Activated CD8-positive, alpha-beta memory T cell treated with anti-CD3 and anti-CD28 coated beads, Interleukin-2, amount 10 ng/mL, durations not matched to agents 7 days and 5 days (primary cell): ENCODE results near the gene IGDCC3. TPM values are rescaled to one million over a fixed set of nuclear protein-coding genes. Genes with fewer than 3 reads are reported as not detected.
A peak's percentile ranks its signal among the peaks of the same experiment; 100 is the strongest.

Experiments used
- ATAC-seq: fragments of 150-1000 bp; cut with Tn5 transposase; one replicate; pipeline ENCODE4 v1.10.0; 2021; ENCODE audit warnings: moderate library complexity
- CTCF ChIA-PET: fragments of 350-600 bp; sonication (Branson Sonifier 250); formaldehyde crosslinking; loops from one replicate; lab custom pipeline; 2021; ENCODE audit warnings: antibody characterized with exemption; lab: Charles Lee
- DNase-seq: peaks from one replicate; pipeline ENCODE4 v3.0.0-alpha.2; 2020
- H3K27ac Mint-ChIP-seq: one replicate; pipeline ENCODE4 v1.8.0; 2021; ENCODE audit warnings: mild to moderate bottlenecking, mixed read lengths
- H3K27me3 Mint-ChIP-seq: one replicate; pipeline ENCODE4 v1.8.0; 2021; ENCODE audit warnings: mixed read lengths
- H3K36me3 Mint-ChIP-seq: one replicate; pipeline ENCODE4 v1.8.0; 2021; ENCODE audit warnings: mild to moderate bottlenecking, mixed read lengths
- H3K4me1 Mint-ChIP-seq: one replicate; pipeline ENCODE4 v1.8.0; 2021; ENCODE audit warnings: mixed read lengths
- H3K4me3 Mint-ChIP-seq: one replicate; pipeline ENCODE4 v1.8.0; 2021; ENCODE audit warnings: mild to moderate bottlenecking, moderate library complexity, mixed read lengths
- H3K9me3 Mint-ChIP-seq: one replicate; pipeline ENCODE4 v1.8.0; 2022; ENCODE audit warnings: low read depth, mixed read lengths
- total RNA-seq, 2 experiments: library from RNA; stranded (reverse); gene quantifications; one replicate each; pipeline ENCODE4 v1.2.3, GENCODE V29; 2021

Gene IGDCC3
- total RNA-seq, 2 experiments from 2014 or later, result not detected

DNA sequence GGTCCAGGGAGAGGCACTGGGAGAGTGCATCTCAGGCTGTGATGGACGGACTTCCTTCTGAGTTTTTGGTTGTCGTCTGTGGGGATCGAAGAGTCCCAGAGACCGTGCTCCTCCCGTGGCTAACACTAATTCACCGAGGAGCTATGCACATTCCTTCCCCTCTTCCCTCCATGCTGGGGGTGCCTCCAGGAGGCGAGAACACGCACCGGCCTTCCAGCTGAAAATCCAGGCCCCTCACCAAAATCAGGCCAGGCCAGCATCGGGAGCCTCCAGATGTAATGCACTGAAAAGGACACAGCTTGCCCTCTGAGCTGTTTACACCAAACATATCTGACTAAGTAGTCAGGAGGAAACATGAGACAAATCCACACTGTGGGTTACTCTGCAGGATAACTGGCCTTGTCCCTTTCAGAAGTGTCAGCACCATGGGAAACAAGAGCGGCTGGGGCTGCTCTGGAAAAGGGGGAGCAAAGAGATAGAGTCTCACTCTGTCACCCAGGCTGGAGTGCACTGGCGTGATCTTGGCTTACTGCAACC, 67.9 kb downstream of the IGDCC3 start:
- Mint-ChIP-seq H3K9me3 (no peaks in the 10 kb centered on the region), H3K4me1 (peaks cover 14% of the 10 kb centered on the region), H3K27ac (no peak overlapping the region), H3K4me3 (no peak overlapping the region), H3K36me3 (no peaks in the 10 kb centered on the region), H3K27me3 (peaks cover 9% of the 10 kb centered on the region)
- ATAC-seq (no peak), DNase-seq (no peak)
- CTCF ChIA-PET, result interaction anchor here (1.6 to 1.9 kb wide), 2 partner anchors 10 to 75 kb away, joined by 5 to 11 read pairs; no protein-coding TSS in a partner anchor

DNA sequence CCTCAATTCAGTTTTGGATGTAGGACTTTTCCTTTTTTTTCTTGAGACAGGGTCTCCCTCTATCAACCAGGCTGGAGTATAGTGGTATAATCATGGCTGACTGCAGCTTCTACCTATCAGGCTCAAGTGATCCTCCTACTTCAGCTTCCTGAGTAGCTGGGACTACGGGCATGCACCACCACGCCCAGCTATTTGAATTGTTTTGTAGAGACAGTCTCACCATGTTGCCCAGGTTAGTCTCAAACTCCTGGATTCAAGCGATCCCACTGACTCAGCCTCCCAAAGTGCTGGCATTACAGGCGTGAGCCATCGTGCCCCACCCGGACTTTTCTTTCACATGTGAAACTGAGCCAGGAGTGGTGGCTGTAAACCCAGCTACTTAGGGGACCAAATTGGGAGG, 69.8 kb downstream of the IGDCC3 start:
- no peak for DNase-seq
- H3K9me3 Mint-ChIP-seq, result no peaks in the 10 kb centered on the region
- CTCF ChIA-PET, result interaction anchor here (0.7 to 0.9 kb wide), 2 partner anchors 11 to 77 kb away, joined by 3 read pairs; no protein-coding TSS in a partner anchor
- ATAC-seq, result no peak
- H3K36me3 Mint-ChIP-seq, result no peaks in the 10 kb centered on the region
- no peak overlapping the region for H3K4me3 Mint-ChIP-seq
- no peak overlapping the region for H3K27ac Mint-ChIP-seq
- H3K4me1 Mint-ChIP-seq, result peaks cover 25% of the 10 kb centered on the region
- H3K27me3 Mint-ChIP-seq, result peaks cover 9% of the 10 kb centered on the region

DNA sequence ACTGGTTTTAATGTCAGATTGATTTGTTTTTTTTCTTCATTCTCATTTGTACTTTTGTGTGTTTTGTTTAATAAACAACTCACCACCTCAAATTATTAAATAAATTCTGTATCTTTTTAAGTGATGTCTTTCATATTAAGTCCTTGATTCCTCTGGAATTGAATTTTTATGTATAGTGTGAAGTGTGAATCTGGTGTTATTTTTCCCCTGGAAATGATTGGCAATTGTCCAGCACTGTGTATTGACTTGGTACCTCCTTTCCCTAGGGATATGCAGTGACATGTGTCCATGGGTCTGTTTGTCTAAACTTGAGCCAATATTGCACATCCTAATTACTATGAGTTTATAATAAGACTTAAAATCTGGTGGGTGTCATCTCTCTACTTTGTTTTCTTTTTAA, 71.3 kb downstream of the IGDCC3 start:
- Mint-ChIP-seq H3K27ac (peak overlapping the region; percentile 56), H3K4me1 (peaks cover 28% of the 10 kb centered on the region), H3K9me3 (no peaks in the 10 kb centered on the region), H3K36me3 (no peaks in the 10 kb centered on the region), H3K27me3 (peaks cover 6% of the 10 kb centered on the region), H3K4me3 (no peak overlapping the region)
- ATAC-seq (no peak), DNase-seq (no peak)
- CTCF ChIA-PET, result interaction anchor here (0.7 to 2.3 kb wide), 5 partner anchors 9 to 158 kb away, joined by 3 to 11 read pairs (median 3); no protein-coding TSS in a partner anchor

DNA sequence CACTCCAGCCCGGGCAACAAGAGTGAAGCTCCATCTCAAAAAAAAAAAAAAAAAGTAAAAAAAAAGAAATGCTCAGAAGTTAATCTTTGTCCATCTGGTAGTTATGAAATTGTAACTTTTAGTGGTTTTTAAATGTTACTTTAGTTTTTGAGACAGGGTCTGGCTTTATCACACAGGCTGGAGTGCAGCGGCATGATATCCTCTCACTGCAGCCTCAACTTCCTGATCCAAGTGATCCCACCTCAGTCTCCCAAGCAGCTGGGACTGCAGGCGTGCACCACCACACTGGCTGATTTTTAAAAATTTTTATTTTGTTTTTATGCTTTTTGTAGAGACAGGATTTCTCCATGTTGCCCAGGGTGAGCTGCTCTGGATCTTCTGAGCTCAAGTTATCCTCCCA, 72.0 kb downstream of the IGDCC3 start:
- DNase-seq, result no peak
- no peak overlapping the region for H3K4me3 Mint-ChIP-seq

DNA sequence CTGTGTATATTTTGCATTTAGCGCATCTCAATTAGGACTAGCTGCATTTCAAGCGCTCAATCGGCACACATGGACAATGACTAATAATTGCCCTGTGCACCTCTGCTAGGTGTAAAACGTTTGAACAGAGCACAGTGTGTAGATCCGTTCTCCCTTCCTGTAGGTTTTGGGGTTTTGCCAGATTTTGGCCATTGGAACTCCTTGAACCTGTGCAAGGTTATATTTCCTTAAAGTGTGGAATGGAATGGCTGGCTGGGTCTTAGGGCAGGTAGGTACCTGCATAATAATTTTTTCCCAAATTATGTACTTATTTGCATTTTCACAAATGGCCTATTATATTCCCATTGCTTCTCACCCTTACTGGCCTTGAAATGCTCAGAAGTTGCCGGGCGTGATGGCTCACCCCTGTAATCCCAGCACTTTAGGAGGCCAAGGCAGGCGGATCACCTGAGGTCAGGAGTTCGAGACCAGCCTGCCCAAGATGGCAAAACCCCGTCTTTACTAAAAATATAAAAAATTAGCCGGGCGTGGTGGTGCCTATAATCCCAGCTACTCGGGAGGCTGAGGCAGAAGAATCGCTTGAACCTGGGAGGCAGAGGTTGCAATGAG, 72.5 kb downstream of the IGDCC3 start:
- DNase-seq, result peak; percentile 56
- CTCF ChIA-PET, result interaction anchor here (0.7 to 3.1 kb wide), 9 partner anchors 8 to 473 kb away, joined by 3 to 18 read pairs (median 4); partner anchors contain the start of genes CLPX, INTS14 and PARP16
- H3K9me3 Mint-ChIP-seq, result no peaks in the 10 kb centered on the region
- H3K4me1 Mint-ChIP-seq, result peaks cover 32% of the 10 kb centered on the region
- ATAC-seq, result peak; percentile 67
- H3K27ac Mint-ChIP-seq, result peak overlapping the region; percentile 97
- H3K36me3 Mint-ChIP-seq, result no peaks in the 10 kb centered on the region
- peak overlapping the region; percentile 87 for H3K4me3 Mint-ChIP-seq
- peaks cover 6% of the 10 kb centered on the region for H3K27me3 Mint-ChIP-seq

More for the DNA sequence above, 72.0 kb downstream of the IGDCC3 start:
- peaks cover 6% of the 10 kb centered on the region for H3K27me3 Mint-ChIP-seq
- CTCF ChIA-PET, result interaction anchor here (0.7 to 3.1 kb wide), 7 partner anchors 8 to 474 kb away, joined by 3 to 18 read pairs (median 4); partner anchors contain the start of gene PARP16
- no peak overlapping the region for H3K27ac Mint-ChIP-seq
- no peaks in the 10 kb centered on the region for H3K36me3 Mint-ChIP-seq
- no peak for ATAC-seq
- peaks cover 28% of the 10 kb centered on the region for H3K4me1 Mint-ChIP-seq
- no peaks in the 10 kb centered on the region for H3K9me3 Mint-ChIP-seq

DNA sequence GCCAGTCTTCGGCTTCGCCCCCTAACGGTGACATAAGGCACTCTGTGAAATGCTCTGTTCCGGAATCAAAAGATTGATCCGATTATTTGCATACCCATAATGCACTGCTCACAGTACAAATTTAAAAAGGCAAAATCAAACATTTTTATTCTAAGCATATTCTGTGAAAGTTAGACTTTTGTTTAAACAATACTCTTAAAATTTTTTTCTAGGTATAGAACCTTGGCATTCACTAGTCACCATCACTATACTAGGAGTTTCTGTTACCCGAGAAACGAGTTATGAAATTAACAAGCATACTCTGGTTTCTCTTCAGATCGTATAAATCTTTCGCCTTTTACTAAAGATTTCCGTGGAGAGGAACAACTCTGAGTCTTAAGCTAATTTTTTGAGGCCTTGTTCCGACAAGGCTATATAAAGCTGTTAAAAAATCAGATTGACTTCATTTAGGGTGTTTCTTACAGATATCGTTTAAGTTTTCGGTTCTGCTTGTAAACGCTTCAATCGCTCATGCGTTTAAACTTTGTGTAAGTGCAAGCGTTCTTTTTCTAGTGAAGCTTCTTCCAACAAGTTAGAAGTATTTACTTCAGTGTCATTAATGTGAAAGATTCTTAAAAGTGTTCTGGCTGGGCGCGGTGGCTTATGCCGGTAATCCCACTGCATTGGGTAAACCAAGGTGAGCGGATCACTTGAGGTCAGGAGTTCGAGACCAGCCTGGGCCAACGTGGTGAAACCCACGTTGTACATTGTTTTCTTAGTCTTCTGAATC, 73.2 kb downstream of the IGDCC3 start, which contains the start of gene RNU5B-1:
TSS of gene RNU5B-1 (plus strand) at position 297 of the 769 bp plus-strand sequence.
- CTCF ChIA-PET, result interaction anchor here (0.6 to 3.1 kb wide), 7 partner anchors 9 to 306 kb away, joined by 3 to 18 read pairs (median 4); partner anchors contain the start of genes CLPX, INTS14 and PARP16
- DNase-seq (peak; percentile 90), ATAC-seq (peak; percentile 74)
- H3K27me3 Mint-ChIP-seq, result peaks cover 6% of the 10 kb centered on the region
- H3K4me1 Mint-ChIP-seq, result peaks cover 36% of the 10 kb centered on the region
- H3K4me3 Mint-ChIP-seq, result peak within 1 kb of the TSS; percentile 87
- H3K36me3 Mint-ChIP-seq, result no peaks in the 10 kb centered on the region
- H3K9me3 Mint-ChIP-seq, result no peaks in the 10 kb centered on the region
- H3K27ac Mint-ChIP-seq, result peak within 1 kb of the TSS; percentile 97

DNA sequence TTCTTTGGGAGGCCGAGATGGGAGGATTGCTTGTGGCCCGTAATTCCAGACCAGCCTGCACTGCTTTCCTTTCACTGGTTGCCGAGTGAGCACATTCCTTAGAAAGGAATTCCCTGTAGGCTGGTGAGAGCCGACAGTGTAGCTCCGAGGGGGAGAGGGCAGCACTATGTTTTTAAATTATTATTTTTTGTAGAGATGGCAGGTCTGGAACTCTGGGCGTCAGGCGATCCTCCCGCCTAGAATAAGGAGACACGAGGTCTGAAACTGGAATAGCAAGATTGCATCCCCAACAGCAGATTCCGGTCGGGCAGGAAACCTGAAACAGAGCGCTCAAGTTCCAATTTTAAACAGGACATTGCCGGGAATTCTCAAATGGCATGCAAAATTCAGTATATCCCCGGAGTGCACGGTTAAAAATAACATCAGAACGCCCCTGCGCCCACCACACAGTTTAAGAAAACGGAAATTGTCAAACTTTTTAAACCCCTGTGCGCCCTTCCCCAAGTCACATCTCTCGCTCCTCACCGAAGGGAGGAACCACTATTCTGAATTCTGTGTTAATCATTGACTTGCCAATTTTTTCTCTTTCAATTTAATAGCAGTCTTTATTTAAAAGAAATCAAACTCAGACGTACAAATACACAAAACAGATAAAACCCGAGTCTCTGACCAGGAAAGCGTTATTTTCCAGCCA, 74.0 kb downstream of the IGDCC3 start:
- Mint-ChIP-seq H3K27me3 (peaks cover 6% of the 10 kb centered on the region), H3K27ac (peak overlapping the region; percentile 97), H3K36me3 (no peaks in the 10 kb centered on the region), H3K4me3 (peak overlapping the region; percentile 87), H3K9me3 (no peaks in the 10 kb centered on the region), H3K4me1 (peaks cover 36% of the 10 kb centered on the region)
- ATAC-seq, result no peak
- CTCF ChIA-PET, result interaction anchor here (0.6 to 3.1 kb wide), 6 partner anchors 10 to 307 kb away, joined by 3 to 18 read pairs (median 4); partner anchors contain the start of genes CLPX, INTS14 and PARP16
- DNase-seq, result no peak

DNA sequence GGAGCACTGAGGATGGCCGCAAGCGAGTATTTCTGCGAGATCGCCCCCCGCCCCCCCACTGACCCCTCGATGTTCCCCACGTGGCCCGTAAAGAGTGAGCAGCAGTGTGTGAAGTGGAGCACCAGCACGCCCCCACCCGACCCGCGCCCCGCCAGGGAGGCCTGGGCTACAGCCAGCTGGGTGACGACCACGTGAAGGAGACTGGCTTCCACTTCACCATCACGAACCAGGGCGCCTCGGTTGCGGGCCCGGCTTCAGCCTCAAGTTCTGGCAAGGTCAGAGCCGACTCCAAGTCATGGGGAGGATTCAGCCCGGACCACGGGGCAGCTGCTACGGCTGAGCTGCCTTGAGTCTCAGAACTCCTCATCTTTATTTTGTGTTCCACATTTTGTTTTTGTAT, 75.7 kb downstream of the IGDCC3 start:
- H3K36me3 Mint-ChIP-seq, result no peaks in the 10 kb centered on the region
- no peak for DNase-seq
- H3K27ac Mint-ChIP-seq, result no peak overlapping the region
- no peak for ATAC-seq
- H3K27me3 Mint-ChIP-seq, result peaks cover 6% of the 10 kb centered on the region
- H3K4me1 Mint-ChIP-seq, result peaks cover 47% of the 10 kb centered on the region
- no peaks in the 10 kb centered on the region for H3K9me3 Mint-ChIP-seq
- CTCF ChIA-PET, result no interaction called here
- no peak overlapping the region for H3K4me3 Mint-ChIP-seq

DNA sequence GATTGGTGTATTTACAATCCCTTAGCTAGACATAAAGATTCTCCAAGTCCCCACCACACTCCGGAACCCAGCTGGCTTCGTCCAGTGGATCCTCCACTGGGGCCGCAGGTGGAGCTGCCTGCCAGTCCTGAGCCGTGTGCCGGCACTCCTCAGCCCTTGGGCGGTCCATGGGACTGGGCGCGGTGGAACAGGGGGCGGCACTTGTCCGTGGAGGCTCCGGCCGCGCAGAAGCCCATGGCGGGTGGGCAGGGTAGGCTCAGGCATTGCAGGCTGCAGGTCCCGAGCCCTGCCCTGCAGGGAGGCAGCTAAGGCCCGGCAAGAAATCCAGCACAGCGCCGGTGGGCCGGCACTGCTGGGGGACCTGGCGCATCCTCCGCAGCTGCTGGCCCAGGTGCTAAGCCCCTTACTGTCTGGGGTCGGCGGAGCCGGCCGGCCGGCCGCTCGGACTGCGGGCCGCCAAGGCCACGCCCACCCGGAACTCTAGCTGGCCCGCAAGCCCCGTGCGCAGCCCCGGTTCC, 76.8 kb downstream of the IGDCC3 start:
- H3K4me3 Mint-ChIP-seq, result no peak overlapping the region
- CTCF ChIA-PET, result interaction anchor here (0.9 to 4.4 kb wide), 7 partner anchors 11 to 573 kb away, joined by 3 to 16 read pairs (median 4); partner anchors contain the start of gene CLPX
- ATAC-seq (no peak), DNase-seq (no peak)
- H3K27ac Mint-ChIP-seq, result peak overlapping the region; percentile 87
- H3K4me1 Mint-ChIP-seq, result peaks cover 47% of the 10 kb centered on the region
- no peaks in the 10 kb centered on the region for H3K27me3 Mint-ChIP-seq
- H3K9me3 Mint-ChIP-seq, result no peaks in the 10 kb centered on the region
- H3K36me3 Mint-ChIP-seq, result no peaks in the 10 kb centered on the region

DNA sequence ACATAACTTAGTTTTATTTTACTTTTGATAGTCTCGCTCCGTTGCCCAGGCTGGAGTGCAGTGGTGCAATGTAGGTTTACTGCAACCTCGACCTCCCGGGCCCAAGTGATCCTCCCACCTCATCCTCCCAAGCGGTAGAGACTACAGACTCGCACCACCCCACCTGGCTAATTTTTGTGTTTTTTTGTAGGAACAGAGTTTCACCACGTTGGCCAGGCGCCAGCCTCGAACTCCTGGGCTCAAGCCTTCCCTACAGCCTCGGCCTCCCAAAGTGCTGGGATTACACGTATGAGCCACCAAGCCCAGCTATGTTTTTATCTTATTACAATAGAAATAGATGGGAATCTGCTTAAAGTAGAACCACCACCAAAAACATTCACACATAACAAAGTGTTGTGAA, 79.1 kb downstream of the IGDCC3 start:
- no peak for ATAC-seq
- Mint-ChIP-seq H3K27ac (peak overlapping the region; percentile 87), H3K27me3 (no peaks in the 10 kb centered on the region), H3K36me3 (no peaks in the 10 kb centered on the region), H3K9me3 (no peaks in the 10 kb centered on the region), H3K4me1 (peaks cover 37% of the 10 kb centered on the region), H3K4me3 (peak overlapping the region; percentile 73)
- no peak for DNase-seq
- CTCF ChIA-PET, result interaction anchor here (1.1 to 4.4 kb wide), 5 partner anchors 113 to 265 kb away, joined by 3 to 26 read pairs (median 15); partner anchors contain the start of gene CLPX

DNA sequence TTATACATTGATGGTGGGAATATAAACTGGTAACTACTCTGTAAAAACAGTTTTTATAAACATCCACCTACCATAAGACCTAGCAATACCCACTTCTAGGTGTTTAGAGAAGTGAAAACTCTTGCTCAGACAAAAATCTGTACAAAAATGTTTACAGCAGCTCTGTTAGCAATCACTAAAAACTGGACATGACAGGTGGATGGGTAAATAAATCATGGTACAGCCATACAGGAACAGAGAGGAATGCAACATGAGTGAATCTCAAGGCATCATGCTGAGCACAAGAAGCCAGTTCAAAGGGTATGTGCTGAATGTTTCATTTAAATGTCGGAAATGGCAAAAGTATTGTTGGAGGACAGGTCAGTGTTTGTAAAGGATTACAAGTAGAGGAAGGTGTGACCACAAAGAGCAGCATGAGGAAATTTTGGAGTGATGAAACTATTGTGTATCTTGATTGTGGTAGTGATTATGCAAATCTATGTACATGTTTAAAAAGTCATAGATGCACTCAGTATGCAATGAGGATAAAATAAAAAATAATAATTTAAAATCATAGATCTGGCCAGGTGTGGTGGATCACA, 84.8 kb downstream of the IGDCC3 start:
- Mint-ChIP-seq H3K4me1 (peaks cover 34% of the 10 kb centered on the region), H3K27me3 (no peaks in the 10 kb centered on the region), H3K27ac (no peak overlapping the region), H3K9me3 (no peaks in the 10 kb centered on the region), H3K4me3 (no peak overlapping the region), H3K36me3 (no peaks in the 10 kb centered on the region)
- ATAC-seq, result no peak
- CTCF ChIA-PET, result interaction anchor here (1.7 kb wide), 1 partner anchor 12 kb away, joined by 4 read pairs; the partner anchor contains the start of gene RNU5B-1
- no peak for DNase-seq

DNA sequence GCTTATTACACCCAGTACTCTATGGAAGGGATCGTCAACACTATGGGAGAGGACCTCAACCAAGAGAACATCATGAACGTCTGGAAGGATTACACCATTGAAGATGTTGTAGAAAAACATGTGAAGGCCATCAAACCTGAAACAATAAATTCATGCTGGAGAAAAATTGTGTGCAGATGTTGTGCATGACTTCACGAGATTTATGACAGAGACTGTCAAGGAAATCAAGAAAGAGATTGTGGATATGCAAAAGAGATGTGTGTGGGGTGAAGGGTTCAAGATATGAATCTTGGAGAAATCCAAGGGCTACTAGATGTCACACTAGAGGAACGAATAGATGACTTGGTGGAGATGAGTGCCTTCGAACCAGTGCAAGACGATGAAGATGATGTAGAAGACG, 87.6 kb downstream of the IGDCC3 start:
- ATAC-seq (no peak), DNase-seq (no peak)
- CTCF ChIA-PET, result interaction anchor here (1.3 kb wide), 1 partner anchor 10 kb away, joined by 3 read pairs; no protein-coding TSS in a partner anchor
- Mint-ChIP-seq H3K4me1 (peaks cover 36% of the 10 kb centered on the region), H3K4me3 (no peak overlapping the region), H3K9me3 (no peaks in the 10 kb centered on the region), H3K36me3 (no peaks in the 10 kb centered on the region), H3K27me3 (no peaks in the 10 kb centered on the region), H3K27ac (no peak overlapping the region)
